WTC11 (cell line): ENCODE data around the gene CNPY1. TPM values are rescaled to one million over a fixed set of nuclear protein-coding genes. Genes with fewer than 3 reads are reported as not detected.

Experiments
- ATAC-seq: fragments of 200-7000 bp; cut with Tn5 transposase; 2 replicates; pipeline ENCODE4 v1.10.0; 2021; ENCODE audit warnings: mild to moderate bottlenecking, moderate library complexity
- CTCF ChIA-PET: fragments of 300-600 bp; sonication (Branson Sonifier 250); formaldehyde crosslinking; loops from one replicate; lab custom pipeline; 2021; ENCODE audit warnings: antibody characterized with exemption; lab: Charles Lee
- POLR2A ChIA-PET: fragments of 350-600 bp; sonication (Branson Sonifier 250); formaldehyde crosslinking; loops from one replicate; lab custom pipeline; 2021; ENCODE audit warnings: antibody characterized with exemption; lab: Charles Lee
- DNase-seq: peaks from one replicate; pipeline ENCODE4 v3.0.0; 2021; ENCODE audit warnings: low spot score
- H3K27ac Mint-ChIP-seq: 2 replicates; pipeline ENCODE4 v1.8.0; 2021; ENCODE audit warnings: mixed read lengths
- H3K27me3 Mint-ChIP-seq: 2 replicates; pipeline ENCODE4 v1.8.0; 2021; ENCODE audit warnings: low read depth, mild to moderate bottlenecking, moderate library complexity, mixed read lengths
- H3K36me3 Mint-ChIP-seq: 2 replicates; pipeline ENCODE4 v1.8.0; 2021; ENCODE audit warnings: mixed read lengths
- H3K4me1 Mint-ChIP-seq: 2 replicates; pipeline ENCODE4 v1.8.0; 2022; ENCODE audit warnings: mixed read lengths
- H3K4me3 Mint-ChIP-seq: 2 replicates; pipeline ENCODE4 v1.8.0; 2021; ENCODE audit warnings: mild to moderate bottlenecking, moderate library complexity, mixed read lengths
- H3K9me3 Mint-ChIP-seq: 2 replicates; pipeline ENCODE4 v1.8.0; 2021; ENCODE audit warnings: mixed read lengths
- ATF1 ChIP-seq: sonication (generic); formaldehyde crosslinking; IDR thresholded peaks from 2 replicates; pipeline ENCODE4 v1.8.1; 2023; ENCODE audit warnings: mild to moderate bottlenecking, moderate library complexity, missing genetic modification reagents
- EMX1 ChIP-seq: fragments of 250-450 bp; sonication (Bioruptor Pico); IDR thresholded peaks from 2 replicates; pipeline ENCODE4 v1.8.0; 2021; ENCODE audit warnings: mild to moderate bottlenecking
- ESRRA ChIP-seq: sonication (generic); formaldehyde crosslinking; IDR thresholded peaks from 2 replicates; pipeline ENCODE4 v1.8.1; 2022; ENCODE audit warnings: mild to moderate bottlenecking, missing genetic modification reagents, borderline replicate concordance
- ETV6 ChIP-seq: sonication (generic); formaldehyde crosslinking; IDR thresholded peaks from 2 replicates; pipeline ENCODE4 v1.8.1; 2022; ENCODE audit warnings: mild to moderate bottlenecking, missing genetic modification reagents
- FOXP1 ChIP-seq: sonication (generic); formaldehyde crosslinking; IDR thresholded peaks from 2 replicates; pipeline ENCODE4 v1.8.0; 2022; ENCODE audit warnings: missing genetic modification reagents, mild to moderate bottlenecking, moderate library complexity, borderline replicate concordance
- GRHL2 ChIP-seq: fragments of 250-450 bp; sonication (Bioruptor Pico); IDR thresholded peaks from 2 replicates; pipeline ENCODE4 v1.8.0; 2022; ENCODE audit warnings: mild to moderate bottlenecking, moderate library complexity; ENCODE audit not compliant: insufficient replicate concordance, severe bottlenecking
- IRF2 ChIP-seq: sonication (generic); formaldehyde crosslinking; IDR thresholded peaks from 2 replicates; pipeline ENCODE4 v1.8.0; 2022; ENCODE audit warnings: low read depth, missing genetic modification reagents, borderline replicate concordance
- JAZF1 ChIP-seq: fragments of 250-450 bp; sonication (Bioruptor Pico); IDR thresholded peaks from 2 replicates; pipeline ENCODE4 v1.9.0; 2021; ENCODE audit warnings: moderate library complexity, mild to moderate bottlenecking, inconsistent platforms
- MXD4 ChIP-seq: fragments of 250-450 bp; sonication (Bioruptor Pico); IDR thresholded peaks from 2 replicates; pipeline ENCODE4 v1.8.0; 2021; ENCODE audit warnings: mild to moderate bottlenecking, moderate library complexity, borderline replicate concordance
- NR1H2 ChIP-seq: sonication (generic); formaldehyde crosslinking; IDR thresholded peaks from 2 replicates; pipeline ENCODE4 v1.9.0; 2021; ENCODE audit warnings: mild to moderate bottlenecking, moderate library complexity, missing genetic modification reagents
- RELA ChIP-seq: sonication (generic); formaldehyde crosslinking; IDR thresholded peaks from 2 replicates; pipeline ENCODE4 v1.8.1; 2022; ENCODE audit warnings: missing genetic modification reagents, mild to moderate bottlenecking, borderline replicate concordance
- SP1 ChIP-seq: sonication (generic); formaldehyde crosslinking; conservative IDR thresholded peaks from 2 replicates; pipeline ENCODE4 v1.8.1; 2022; ENCODE audit warnings: missing genetic modification reagents
- ZNF671 ChIP-seq: fragments of 250-450 bp; sonication (Bioruptor Pico); IDR thresholded peaks from 2 replicates; pipeline ENCODE4 v1.8.0; 2021; ENCODE audit warnings: mild to moderate bottlenecking
- total RNA-seq: library from RNA; stranded (reverse); gene quantifications from 3 replicates; pipeline ENCODE4 v1.2.3, GENCODE V29; 2021
- TF ChIP-seq, protein P1 (sequence below): sonication (generic); formaldehyde crosslinking; IDR thresholded peaks from 2 replicates; pipeline ENCODE4 v1.8.1; 2023; ENCODE audit warnings: mild to moderate bottlenecking, missing genetic modification reagents
- TF ChIP-seq, protein P2 (sequence below): fragments of 250-450 bp; sonication (Bioruptor Pico); IDR thresholded peaks from 2 replicates; pipeline ENCODE4 v1.9.0; 2021; ENCODE audit warnings: mild to moderate bottlenecking
- TF ChIP-seq, protein P3 (sequence below): fragments of 250-450 bp; sonication (Bioruptor Pico); IDR thresholded peaks from 2 replicates; pipeline ENCODE4 v1.9.0; 2021; ENCODE audit warnings: mild to moderate bottlenecking, borderline replicate concordance
- TF ChIP-seq, protein P4 (sequence below): sonication (generic); formaldehyde crosslinking; IDR thresholded peaks from 2 replicates; pipeline ENCODE4 v1.8.0; 2022; ENCODE audit warnings: mild to moderate bottlenecking, missing genetic modification reagents
- TF ChIP-seq, protein P5 (sequence below): fragments of 250-450 bp; sonication (Bioruptor Pico); IDR thresholded peaks from 2 replicates; pipeline ENCODE4 v2.1.2; 2022; ENCODE audit warnings: mild to moderate bottlenecking, moderate library complexity

Gene CNPY1
- total RNA-seq, 1 experiment from 2014 or later = 0.09 TPM

DNA sequence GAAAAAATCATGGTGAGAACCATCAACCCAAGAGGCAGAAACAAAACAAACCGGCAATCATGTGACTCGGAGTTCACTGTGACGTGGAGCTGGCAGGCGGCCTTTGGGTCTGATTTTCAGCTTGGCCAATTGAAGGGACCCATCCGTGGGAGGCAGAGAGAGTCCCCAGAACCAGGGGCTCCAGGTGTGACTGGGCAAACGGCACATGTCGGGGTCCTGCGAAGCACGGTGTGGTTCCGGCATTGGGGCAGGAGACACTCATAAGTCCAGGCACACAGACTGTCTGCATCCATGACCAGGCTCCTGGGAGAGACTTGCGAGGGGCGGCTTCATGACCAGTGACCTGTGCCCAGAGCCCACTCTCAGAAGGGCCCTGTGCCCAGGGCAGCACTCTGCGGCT lies 12.6 kb upstream of the CNPY1 start:
- CTCF ChIA-PET = no interaction called here
- Mint-ChIP-seq H3K36me3 (no peaks in the 10 kb centered on the region), H3K4me1 (no peaks in the 10 kb centered on the region), H3K4me3 (no peak overlapping the region), H3K9me3 (peaks cover 7% of the 10 kb centered on the region), H3K27ac (no peak overlapping the region), H3K27me3 (no peaks in the 10 kb centered on the region; the same call in 1 of the 2 replicates)
- DNase-seq (no peak), ATAC-seq (no peak)
- POLR2A ChIA-PET = no interaction called here
- TF ChIP-seq, protein P1, sequence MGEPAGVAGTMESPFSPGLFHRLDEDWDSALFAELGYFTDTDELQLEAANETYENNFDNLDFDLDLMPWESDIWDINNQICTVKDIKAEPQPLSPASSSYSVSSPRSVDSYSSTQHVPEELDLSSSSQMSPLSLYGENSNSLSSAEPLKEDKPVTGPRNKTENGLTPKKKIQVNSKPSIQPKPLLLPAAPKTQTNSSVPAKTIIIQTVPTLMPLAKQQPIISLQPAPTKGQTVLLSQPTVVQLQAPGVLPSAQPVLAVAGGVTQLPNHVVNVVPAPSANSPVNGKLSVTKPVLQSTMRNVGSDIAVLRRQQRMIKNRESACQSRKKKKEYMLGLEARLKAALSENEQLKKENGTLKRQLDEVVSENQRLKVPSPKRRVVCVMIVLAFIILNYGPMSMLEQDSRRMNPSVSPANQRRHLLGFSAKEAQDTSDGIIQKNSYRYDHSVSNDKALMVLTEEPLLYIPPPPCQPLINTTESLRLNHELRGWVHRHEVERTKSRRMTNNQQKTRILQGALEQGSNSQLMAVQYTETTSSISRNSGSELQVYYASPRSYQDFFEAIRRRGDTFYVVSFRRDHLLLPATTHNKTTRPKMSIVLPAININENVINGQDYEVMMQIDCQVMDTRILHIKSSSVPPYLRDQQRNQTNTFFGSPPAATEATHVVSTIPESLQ (CRISPR knock-in tag) = no peak
- TF ChIP-seq, protein P2, sequence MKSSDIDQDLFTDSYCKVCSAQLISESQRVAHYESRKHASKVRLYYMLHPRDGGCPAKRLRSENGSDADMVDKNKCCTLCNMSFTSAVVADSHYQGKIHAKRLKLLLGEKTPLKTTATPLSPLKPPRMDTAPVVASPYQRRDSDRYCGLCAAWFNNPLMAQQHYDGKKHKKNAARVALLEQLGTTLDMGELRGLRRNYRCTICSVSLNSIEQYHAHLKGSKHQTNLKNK (CRISPR knock-in tag) = no peak
- TF ChIP-seq NR1H2 (CRISPR knock-in tag) (no peak), MXD4 (CRISPR knock-in tag) (no peak), ETV6 (no peak)
- TF ChIP-seq, protein P3, sequence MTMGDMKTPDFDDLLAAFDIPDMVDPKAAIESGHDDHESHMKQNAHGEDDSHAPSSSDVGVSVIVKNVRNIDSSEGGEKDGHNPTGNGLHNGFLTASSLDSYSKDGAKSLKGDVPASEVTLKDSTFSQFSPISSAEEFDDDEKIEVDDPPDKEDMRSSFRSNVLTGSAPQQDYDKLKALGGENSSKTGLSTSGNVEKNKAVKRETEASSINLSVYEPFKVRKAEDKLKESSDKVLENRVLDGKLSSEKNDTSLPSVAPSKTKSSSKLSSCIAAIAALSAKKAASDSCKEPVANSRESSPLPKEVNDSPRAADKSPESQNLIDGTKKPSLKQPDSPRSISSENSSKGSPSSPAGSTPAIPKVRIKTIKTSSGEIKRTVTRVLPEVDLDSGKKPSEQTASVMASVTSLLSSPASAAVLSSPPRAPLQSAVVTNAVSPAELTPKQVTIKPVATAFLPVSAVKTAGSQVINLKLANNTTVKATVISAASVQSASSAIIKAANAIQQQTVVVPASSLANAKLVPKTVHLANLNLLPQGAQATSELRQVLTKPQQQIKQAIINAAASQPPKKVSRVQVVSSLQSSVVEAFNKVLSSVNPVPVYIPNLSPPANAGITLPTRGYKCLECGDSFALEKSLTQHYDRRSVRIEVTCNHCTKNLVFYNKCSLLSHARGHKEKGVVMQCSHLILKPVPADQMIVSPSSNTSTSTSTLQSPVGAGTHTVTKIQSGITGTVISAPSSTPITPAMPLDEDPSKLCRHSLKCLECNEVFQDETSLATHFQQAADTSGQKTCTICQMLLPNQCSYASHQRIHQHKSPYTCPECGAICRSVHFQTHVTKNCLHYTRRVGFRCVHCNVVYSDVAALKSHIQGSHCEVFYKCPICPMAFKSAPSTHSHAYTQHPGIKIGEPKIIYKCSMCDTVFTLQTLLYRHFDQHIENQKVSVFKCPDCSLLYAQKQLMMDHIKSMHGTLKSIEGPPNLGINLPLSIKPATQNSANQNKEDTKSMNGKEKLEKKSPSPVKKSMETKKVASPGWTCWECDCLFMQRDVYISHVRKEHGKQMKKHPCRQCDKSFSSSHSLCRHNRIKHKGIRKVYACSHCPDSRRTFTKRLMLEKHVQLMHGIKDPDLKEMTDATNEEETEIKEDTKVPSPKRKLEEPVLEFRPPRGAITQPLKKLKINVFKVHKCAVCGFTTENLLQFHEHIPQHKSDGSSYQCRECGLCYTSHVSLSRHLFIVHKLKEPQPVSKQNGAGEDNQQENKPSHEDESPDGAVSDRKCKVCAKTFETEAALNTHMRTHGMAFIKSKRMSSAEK (CRISPR knock-in tag) = no peak

DNA sequence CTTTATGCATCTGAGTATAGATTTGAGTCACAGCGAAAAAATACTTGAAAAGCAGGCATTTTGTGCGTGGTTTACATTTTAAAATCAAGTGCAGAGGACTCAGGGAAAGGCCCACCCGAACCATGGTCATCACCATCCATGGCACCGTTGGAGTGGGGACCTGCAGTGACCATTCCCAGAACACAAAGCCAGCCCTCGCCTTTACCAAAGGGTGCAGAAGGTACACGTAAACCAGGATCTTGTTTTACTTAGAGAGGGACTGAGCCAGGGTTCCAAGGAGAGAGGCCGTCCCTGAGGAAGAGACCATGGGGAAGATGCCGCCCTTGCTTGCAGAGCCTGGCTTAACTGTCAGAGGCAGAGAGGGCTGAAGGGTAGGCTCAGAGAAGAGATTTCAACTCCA lies 12.0 kb upstream of the CNPY1 start:
- no peak overlapping the region for H3K4me3 Mint-ChIP-seq
- TF ChIP-seq SP1 (CRISPR knock-in tag) (no peak), FOXP1 (CRISPR knock-in tag) (no peak), RELA (CRISPR knock-in tag) (no peak)
- DNase-seq (no peak), ATAC-seq (no peak)
- H3K27me3 Mint-ChIP-seq = no peaks in the 10 kb centered on the region; the same call in 1 of the 2 replicates
- ChIA-PET POLR2A (no interaction called here), CTCF (no interaction called here)
- peaks cover 9% of the 10 kb centered on the region for H3K9me3 Mint-ChIP-seq
- no peaks in the 10 kb centered on the region for H3K36me3 Mint-ChIP-seq
- no peak overlapping the region for H3K27ac Mint-ChIP-seq
- no peaks in the 10 kb centered on the region for H3K4me1 Mint-ChIP-seq

GRCh38 chr7:155557778-155558177 lies 11.4 kb upstream of the CNPY1 start:
- TF ChIP-seq GRHL2 (CRISPR knock-in tag) = no peak
- TF ChIP-seq, protein P4, sequence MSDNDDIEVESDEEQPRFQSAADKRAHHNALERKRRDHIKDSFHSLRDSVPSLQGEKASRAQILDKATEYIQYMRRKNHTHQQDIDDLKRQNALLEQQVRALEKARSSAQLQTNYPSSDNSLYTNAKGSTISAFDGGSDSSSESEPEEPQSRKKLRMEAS (CRISPR knock-in tag) = no peak
- no peak for TF ChIP-seq ATF1 (CRISPR knock-in tag)
- ChIA-PET CTCF (no interaction called here), POLR2A (no interaction called here)
- Mint-ChIP-seq H3K27me3 (no peaks in the 10 kb centered on the region; the same call in 1 of the 2 replicates), H3K27ac (no peak overlapping the region), H3K36me3 (no peaks in the 10 kb centered on the region), H3K4me3 (no peak overlapping the region), H3K9me3 (peaks cover 9% of the 10 kb centered on the region), H3K4me1 (no peaks in the 10 kb centered on the region)
- DNase-seq = no peak
- no peak for ATAC-seq

DNA sequence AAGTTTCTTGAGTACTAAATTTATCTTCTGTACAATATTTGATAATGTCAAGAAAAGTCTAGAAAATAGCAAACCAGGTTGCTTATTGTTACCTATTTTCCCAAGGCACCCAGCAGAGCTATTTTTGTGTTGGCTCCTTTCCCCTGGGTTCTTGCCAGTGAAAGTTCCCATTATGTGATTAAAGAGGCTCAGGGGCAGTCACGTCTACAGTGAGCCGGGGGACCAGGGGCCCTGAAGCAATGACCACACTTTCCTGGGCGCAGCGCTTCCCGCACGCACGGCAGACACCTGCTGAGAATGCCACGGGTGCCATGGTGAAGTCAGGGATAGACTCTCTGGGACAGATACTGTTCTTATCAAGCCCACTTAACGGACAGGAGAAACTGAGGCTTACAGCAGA lies 10.4 kb upstream of the CNPY1 start:
- Mint-ChIP-seq H3K36me3 (no peaks in the 10 kb centered on the region), H3K4me1 (no peaks in the 10 kb centered on the region), H3K27ac (no peak overlapping the region), H3K4me3 (no peak overlapping the region), H3K9me3 (peaks cover 9% of the 10 kb centered on the region), H3K27me3 (no peaks in the 10 kb centered on the region; the same call in 1 of the 2 replicates)
- POLR2A ChIA-PET = no interaction called here
- TF ChIP-seq ETV6 = no peak
- no peak for TF ChIP-seq IRF2 (CRISPR knock-in tag)
- no peak for TF ChIP-seq JAZF1 (CRISPR knock-in tag)
- TF ChIP-seq, protein P5, sequence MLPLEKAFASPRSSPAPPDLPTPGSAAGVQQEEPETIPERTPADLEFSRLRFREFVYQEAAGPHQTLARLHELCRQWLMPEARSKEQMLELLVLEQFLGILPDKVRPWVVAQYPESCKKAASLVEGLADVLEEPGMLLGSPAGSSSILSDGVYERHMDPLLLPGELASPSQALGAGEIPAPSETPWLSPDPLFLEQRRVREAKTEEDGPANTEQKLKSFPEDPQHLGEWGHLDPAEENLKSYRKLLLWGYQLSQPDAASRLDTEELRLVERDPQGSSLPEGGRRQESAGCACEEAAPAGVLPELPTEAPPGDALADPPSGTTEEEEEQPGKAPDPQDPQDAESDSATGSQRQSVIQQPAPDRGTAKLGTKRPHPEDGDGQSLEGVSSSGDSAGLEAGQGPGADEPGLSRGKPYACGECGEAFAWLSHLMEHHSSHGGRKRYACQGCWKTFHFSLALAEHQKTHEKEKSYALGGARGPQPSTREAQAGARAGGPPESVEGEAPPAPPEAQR (CRISPR knock-in tag) = no peak
- TF ChIP-seq ESRRA (CRISPR knock-in tag) = no peak
- TF ChIP-seq ZNF671 (CRISPR knock-in tag) = no peak
- TF ChIP-seq EMX1 (CRISPR knock-in tag) = no peak
- no peak for ATAC-seq
- DNase-seq = no peak
- CTCF ChIA-PET = interaction anchor here (0.7 kb wide), 1 partner anchor 62 kb away, joined by 4 read pairs; no protein-coding TSS in a partner anchor
